Vein endothelial cell (primary cell): Measurements from ENCODE around the gene GSG1. TPM values are rescaled to one million over a fixed set of nuclear protein-coding genes. Genes with fewer than 3 reads are reported as not detected.

Experiments used
- total RNA-seq: library from RNA; depleted of rRNA; stranded (reverse); fragments of >200 nt; gene quantifications from 2 replicates; pipeline ENCODE4 v1.2.3, GENCODE V29; 2012

The GSG1 gene
- total RNA-seq: not detected in 2 replicates

DNA sequence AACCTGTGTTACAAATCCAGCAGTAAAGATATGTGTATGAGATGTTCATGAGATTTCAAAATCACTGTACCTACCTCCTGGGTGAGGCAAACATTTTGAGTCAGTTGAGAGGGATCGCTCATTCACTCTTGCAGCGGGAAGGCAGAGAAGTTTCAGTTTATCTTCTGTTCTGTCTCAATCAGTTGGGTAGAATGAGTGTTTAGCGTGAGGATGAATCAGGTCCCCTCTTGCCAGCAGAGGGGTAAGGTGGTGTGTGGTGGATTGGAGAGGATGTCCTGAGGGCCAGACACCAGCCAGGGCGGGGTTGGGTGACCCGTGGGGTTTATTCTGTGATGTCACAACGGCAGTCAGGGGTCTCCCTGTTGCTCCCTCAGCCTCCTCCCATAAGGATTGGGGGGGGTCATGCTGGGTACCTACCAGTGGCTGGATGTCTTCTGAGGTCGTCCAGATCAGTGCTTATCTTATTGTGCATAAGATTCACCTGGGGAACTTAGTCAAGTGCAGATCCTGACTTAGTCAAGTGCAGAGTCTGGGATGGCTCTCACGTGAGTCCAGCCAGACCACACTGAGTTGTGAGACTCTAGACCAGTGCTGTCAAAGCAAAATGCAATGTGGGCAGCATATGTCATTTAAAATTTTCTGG is at the start of gene GSG1:
Gene GSG1, minus strand, starts transcription at position 277 of the 643 bp plus-strand sequence. Its CDS starts 155 bp downstream, at position 122.

GRCh38 chr12:13044002-13044905 is 59.2 kb downstream of the GSG1 start, which contains the start of gene FAM234B:
Gene FAM234B (plus strand): TSS chr12:13044381. CDS start chr12:13044404, 23 bp downstream.

Other genes with a start within 250 kb of the GSG1 start
- gene GPRC5A, start 212.1 kb downstream of the GSG1 start, total RNA-seq: 5.0 and 11.1 TPM in 2 replicates
- 0.38 TPM in 1 of 2 replicates, not detected in the other for gene GPRC5D, start 151.5 kb downstream of the GSG1 start, total RNA-seq
- 14.0 and 14.7 TPM in 2 replicates for gene HEBP1, start 103.4 kb downstream of the GSG1 start, total RNA-seq
- 7.3 and 8.8 TPM in 2 replicates for gene FAM234B, start 59.3 kb downstream of the GSG1 start, total RNA-seq
- 127 and 448 TPM in 2 replicates for gene EMP1, start 93.1 kb upstream of the GSG1 start, total RNA-seq